SK-N-SH treated with all-trans-retinoic acid at 6 μM for 48 hours (cell line): Measurements from ENCODE around the gene PBRM1.

Source experiments
- ARNTL ChIP-seq: fragments of 450-650 bp; formaldehyde crosslinking; IDR thresholded peaks from 2 replicates; pipeline ENCODE4 v1.5.0; 2020; ENCODE audit warnings: low read depth, mild to moderate bottlenecking, moderate library complexity, borderline replicate concordance
- CSDC2 ChIP-seq: fragments of 250-450 bp; sonication (Bioruptor Pico); IDR thresholded peaks from 2 replicates; pipeline ENCODE4 v1.5.0; 2020; ENCODE audit warnings: mild to moderate bottlenecking, moderate library complexity
- ESRRG ChIP-seq: fragments of 250-450 bp; sonication (Bioruptor Pico); IDR thresholded peaks from 2 replicates; pipeline ENCODE4 v1.6.1; 2021; ENCODE audit warnings: mild to moderate bottlenecking
- OSR1 ChIP-seq: fragments of 250-450 bp; sonication (Bioruptor Pico); IDR thresholded peaks from 2 replicates; pipeline ENCODE4 v1.8.0; 2022; ENCODE audit warnings: moderate library complexity, mild to moderate bottlenecking, inconsistent platforms
- RARB ChIP-seq: fragments of 250-450 bp; sonication (Bioruptor Pico); IDR thresholded peaks from 2 replicates; pipeline ENCODE4 v1.8.0; 2021; ENCODE audit warnings: mild to moderate bottlenecking, moderate library complexity
- SNAI2 ChIP-seq: fragments of 250-450 bp; sonication (Bioruptor Pico); IDR thresholded peaks from 2 replicates; pipeline ENCODE4 v1.5.0; 2020; ENCODE audit warnings: mild to moderate bottlenecking, moderate library complexity
- TSHZ2 ChIP-seq: fragments of 250-450 bp; sonication (Bioruptor Pico); IDR thresholded peaks from 2 replicates; pipeline ENCODE4 v1.5.0; 2020; ENCODE audit warnings: mild to moderate bottlenecking, moderate library complexity
- ZC3H10 ChIP-seq: fragments of 250-450 bp; sonication (Bioruptor Pico); IDR thresholded peaks from 2 replicates; pipeline ENCODE4 v1.5.1; 2021; ENCODE audit warnings: mild to moderate bottlenecking, moderate library complexity
- ZFP3 ChIP-seq: fragments of 250-450 bp; sonication (Bioruptor Pico); IDR thresholded peaks from 2 replicates; pipeline ENCODE4 v1.5.0; 2020; ENCODE audit warnings: mild to moderate bottlenecking, moderate library complexity
- ZFP30 ChIP-seq: fragments of 450-650 bp; formaldehyde crosslinking; IDR thresholded peaks from 2 replicates; pipeline ENCODE4 v1.5.0; 2022; ENCODE audit warnings: mild to moderate bottlenecking, moderate library complexity
- ZNF565 ChIP-seq: fragments of 450-650 bp; formaldehyde crosslinking; conservative IDR thresholded peaks from 2 replicates; pipeline ENCODE4 v1.5.0; 2020; ENCODE audit warnings: low read depth, mild to moderate bottlenecking, moderate library complexity
- ZNF70 ChIP-seq: fragments of 450-650 bp; formaldehyde crosslinking; IDR thresholded peaks from 2 replicates; pipeline ENCODE4 v1.5.0; 2020; ENCODE audit warnings: mild to moderate bottlenecking, moderate library complexity
- TF ChIP-seq, protein P1 (sequence below): fragments of 250-450 bp; sonication (Bioruptor Pico); IDR thresholded peaks from 2 replicates; pipeline ENCODE4 v1.8.0; 2020; ENCODE audit warnings: mild to moderate bottlenecking, moderate library complexity, borderline replicate concordance
- TF ChIP-seq, protein P2 (sequence below): fragments of 250-450 bp; sonication (Bioruptor Pico); IDR thresholded peaks from 2 replicates; pipeline ENCODE4 v1.5.1; 2021; ENCODE audit warnings: mild to moderate bottlenecking, moderate library complexity

DNA sequence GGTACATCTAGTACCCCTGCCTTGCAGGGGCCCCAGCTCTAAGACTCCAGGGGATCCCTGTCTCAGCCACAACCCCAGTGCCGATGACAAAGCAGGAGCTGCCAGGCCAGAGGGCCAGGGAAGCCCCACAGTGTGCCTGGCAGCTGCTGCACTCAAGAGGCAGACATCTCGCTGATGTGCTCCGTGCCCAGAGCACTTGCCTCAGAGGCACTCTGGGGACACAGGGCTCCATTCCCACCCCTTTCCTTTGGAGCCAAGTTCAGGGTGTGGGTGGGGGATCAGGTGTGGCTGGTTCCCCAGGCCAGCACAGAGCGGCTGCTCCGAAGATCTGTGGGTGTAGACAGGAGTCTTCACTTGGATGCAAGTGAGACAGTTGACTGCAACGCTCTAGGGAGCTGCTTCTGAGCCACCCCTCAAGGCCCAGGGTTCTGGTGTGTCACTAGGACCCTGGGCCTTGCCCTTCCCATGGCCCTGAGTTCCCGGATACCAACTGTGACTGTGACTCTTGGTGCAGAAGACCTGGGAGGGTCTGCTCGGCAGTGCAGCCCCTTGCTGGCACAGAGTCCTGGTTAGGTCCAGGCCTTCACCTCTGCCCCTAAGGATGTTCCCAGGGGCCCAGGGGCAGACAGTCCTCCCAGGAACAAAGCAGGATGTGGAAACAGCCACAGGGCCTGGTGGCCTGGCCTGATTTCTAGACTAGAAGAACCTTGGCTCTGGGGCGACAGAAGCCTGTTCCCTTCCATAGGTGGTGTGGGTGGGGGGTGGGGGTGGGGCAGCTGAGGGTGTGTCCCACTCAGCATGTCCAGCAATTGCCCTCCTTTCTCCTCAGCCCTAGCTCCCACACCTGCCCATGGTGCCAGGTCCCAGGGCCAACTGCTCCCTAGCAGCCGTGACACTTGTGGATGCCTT lies 154.5 kb downstream of the PBRM1 start:
- no peak for TF ChIP-seq ZFP3 (CRISPR knock-in tag)
- TF ChIP-seq RARB, result no peak
- TF ChIP-seq, protein P1, sequence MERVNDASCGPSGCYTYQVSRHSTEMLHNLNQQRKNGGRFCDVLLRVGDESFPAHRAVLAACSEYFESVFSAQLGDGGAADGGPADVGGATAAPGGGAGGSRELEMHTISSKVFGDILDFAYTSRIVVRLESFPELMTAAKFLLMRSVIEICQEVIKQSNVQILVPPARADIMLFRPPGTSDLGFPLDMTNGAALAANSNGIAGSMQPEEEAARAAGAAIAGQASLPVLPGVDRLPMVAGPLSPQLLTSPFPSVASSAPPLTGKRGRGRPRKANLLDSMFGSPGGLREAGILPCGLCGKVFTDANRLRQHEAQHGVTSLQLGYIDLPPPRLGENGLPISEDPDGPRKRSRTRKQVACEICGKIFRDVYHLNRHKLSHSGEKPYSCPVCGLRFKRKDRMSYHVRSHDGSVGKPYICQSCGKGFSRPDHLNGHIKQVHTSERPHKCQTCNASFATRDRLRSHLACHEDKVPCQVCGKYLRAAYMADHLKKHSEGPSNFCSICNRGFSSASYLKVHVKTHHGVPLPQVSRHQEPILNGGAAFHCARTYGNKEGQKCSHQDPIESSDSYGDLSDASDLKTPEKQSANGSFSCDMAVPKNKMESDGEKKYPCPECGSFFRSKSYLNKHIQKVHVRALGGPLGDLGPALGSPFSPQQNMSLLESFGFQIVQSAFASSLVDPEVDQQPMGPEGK, result no peak
- TF ChIP-seq, protein P2, sequence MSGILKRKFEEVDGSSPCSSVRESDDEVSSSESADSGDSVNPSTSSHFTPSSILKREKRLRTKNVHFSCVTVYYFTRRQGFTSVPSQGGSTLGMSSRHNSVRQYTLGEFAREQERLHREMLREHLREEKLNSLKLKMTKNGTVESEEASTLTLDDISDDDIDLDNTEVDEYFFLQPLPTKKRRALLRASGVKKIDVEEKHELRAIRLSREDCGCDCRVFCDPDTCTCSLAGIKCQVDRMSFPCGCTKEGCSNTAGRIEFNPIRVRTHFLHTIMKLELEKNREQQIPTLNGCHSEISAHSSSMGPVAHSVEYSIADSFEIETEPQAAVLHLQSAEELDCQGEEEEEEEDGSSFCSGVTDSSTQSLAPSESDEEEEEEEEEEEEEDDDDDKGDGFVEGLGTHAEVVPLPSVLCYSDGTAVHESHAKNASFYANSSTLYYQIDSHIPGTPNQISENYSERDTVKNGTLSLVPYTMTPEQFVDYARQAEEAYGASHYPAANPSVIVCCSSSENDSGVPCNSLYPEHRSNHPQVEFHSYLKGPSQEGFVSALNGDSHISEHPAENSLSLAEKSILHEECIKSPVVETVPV (CRISPR knock-in tag), result no peak
- TF ChIP-seq SNAI2 (CRISPR knock-in tag), result no peak
- no peak for TF ChIP-seq ZNF565
- no peak for TF ChIP-seq TSHZ2 (CRISPR knock-in tag)
- no peak for TF ChIP-seq CSDC2
- TF ChIP-seq ZNF70, result no peak
- TF ChIP-seq OSR1, result no peak
- no peak for TF ChIP-seq ZC3H10
- no peak for TF ChIP-seq ESRRG
- no peak for TF ChIP-seq ARNTL (CRISPR knock-in tag)
- TF ChIP-seq ZFP30 (CRISPR knock-in tag), result no peak
